HEK293T (cell line): ENCODE data around the gene LARP4.

Experiments
- CTCF ChIA-PET: fragments of 350-600 bp; formaldehyde crosslinking; extraction: SDS; loops from one replicate; lab custom pipeline; 2021; ENCODE audit warnings: antibody characterized with exemption, inconsistent platforms; lab: Yijun Ruan, JAX
- POLR2A ChIA-PET: fragments of 350-600 bp; formaldehyde crosslinking; extraction: SDS; loops from one replicate; lab custom pipeline; 2020; ENCODE audit warnings: antibody characterized with exemption, inconsistent platforms; lab: Yijun Ruan, JAX
- DNase-seq: peaks from one replicate; pipeline ENCODE4 v3.0.0; 2012; ENCODE audit warnings: mixed read lengths; ENCODE audit errors: extremely low spot score
- BHLHE40 ChIP-seq: fragments of 450-650 bp; IDR thresholded peaks from 2 replicates; pipeline ENCODE4 v1.6.1; 2016; ENCODE audit warnings: mild to moderate bottlenecking, moderate library complexity, borderline replicate concordance
- FOXA1 ChIP-seq: fragments of 450-650 bp; IDR thresholded peaks from 2 replicates; pipeline ENCODE4 v1.6.1; 2016; ENCODE audit warnings: mild to moderate bottlenecking
- FOXM1 ChIP-seq: fragments of 450-650 bp; IDR thresholded peaks from 2 replicates; pipeline ENCODE4 v1.6.1; 2017; ENCODE audit warnings: mild to moderate bottlenecking, borderline replicate concordance
- LEF1 ChIP-seq: fragments of 450-650 bp; IDR thresholded peaks from 2 replicates; pipeline ENCODE4 v1.6.1; 2017; ENCODE audit warnings: mild to moderate bottlenecking, borderline replicate concordance

LARP4 gene

GRCh38 chr12:50528800-50529199 is 128.1 kb downstream of the LARP4 start:
- TF ChIP-seq LEF1 = no peak
- DNase-seq = no peak
- ChIA-PET CTCF (no interaction called here), POLR2A (no interaction called here)

- CTCF ChIA-PET = no interaction called here
- no peak for DNase-seq
- no peak for TF ChIP-seq FOXA1
- TF ChIP-seq BHLHE40 = no peak
- no peak for TF ChIP-seq FOXM1
- POLR2A ChIA-PET = no interaction called here
These were observed 128.7 kb downstream of the LARP4 start for GRCh38 chr12:50529345-50529744.
